Measurements from ENCODE around the gene SMC4.

Gene SMC4

GRCh38 chr3:160402221-160403027 lies 3.0 kb downstream of the SMC4 start:
- TF ChIP-seq, protein P1, sequence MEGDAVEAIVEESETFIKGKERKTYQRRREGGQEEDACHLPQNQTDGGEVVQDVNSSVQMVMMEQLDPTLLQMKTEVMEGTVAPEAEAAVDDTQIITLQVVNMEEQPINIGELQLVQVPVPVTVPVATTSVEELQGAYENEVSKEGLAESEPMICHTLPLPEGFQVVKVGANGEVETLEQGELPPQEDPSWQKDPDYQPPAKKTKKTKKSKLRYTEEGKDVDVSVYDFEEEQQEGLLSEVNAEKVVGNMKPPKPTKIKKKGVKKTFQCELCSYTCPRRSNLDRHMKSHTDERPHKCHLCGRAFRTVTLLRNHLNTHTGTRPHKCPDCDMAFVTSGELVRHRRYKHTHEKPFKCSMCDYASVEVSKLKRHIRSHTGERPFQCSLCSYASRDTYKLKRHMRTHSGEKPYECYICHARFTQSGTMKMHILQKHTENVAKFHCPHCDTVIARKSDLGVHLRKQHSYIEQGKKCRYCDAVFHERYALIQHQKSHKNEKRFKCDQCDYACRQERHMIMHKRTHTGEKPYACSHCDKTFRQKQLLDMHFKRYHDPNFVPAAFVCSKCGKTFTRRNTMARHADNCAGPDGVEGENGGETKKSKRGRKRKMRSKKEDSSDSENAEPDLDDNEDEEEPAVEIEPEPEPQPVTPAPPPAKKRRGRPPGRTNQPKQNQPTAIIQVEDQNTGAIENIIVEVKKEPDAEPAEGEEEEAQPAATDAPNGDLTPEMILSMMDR (IDR thresholded peaks at IDR 0.05; ENCODE audit: low read depth, low read length, missing control alignments) = no peak
- peak overlapping the region; percentile 70 for H3K4me3 ChIP-seq (ENCODE audit: low read depth, low read length)
- DNase-seq (ENCODE audit: low read depth) = no peak

DNA sequence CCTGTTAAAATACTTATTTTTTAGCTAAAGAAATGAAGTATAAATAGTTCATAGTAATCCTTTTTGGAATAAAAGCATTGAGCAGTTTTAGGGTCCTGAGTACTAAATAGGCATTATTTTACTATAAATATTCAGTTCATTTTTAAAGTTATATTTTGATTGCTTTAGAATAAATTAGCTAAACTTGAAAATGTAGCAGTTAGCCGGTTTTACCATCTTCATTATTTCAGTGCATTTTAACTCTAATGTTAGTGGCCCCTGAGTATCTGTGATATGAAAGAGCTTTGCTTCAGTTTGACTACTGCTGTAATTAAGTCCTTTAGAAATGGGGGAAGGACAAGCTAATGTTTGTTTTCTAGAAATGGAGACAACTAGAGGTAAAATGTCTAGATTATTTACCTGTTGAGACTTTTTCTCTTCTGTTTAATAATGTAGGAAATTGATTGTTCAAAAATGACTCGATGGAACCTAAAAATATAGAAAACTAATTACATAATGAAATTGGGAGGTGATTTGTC lies 3.6 kb downstream of the SMC4 start:
- TF ChIP-seq, protein P1 (IDR thresholded peaks at IDR 0.05; ENCODE audit: low read depth, low read length, missing control alignments) = no peak
- no peak for DNase-seq (ENCODE audit: low read depth)
- H3K4me3 ChIP-seq (ENCODE audit: low read depth, low read length) = peak overlapping the region; percentile 70

- H3K4me3 ChIP-seq (ENCODE audit: low read depth, low read length) = peak overlapping the region; percentile 17; the same call in 1 of the 2 replicates
- DNase-seq (ENCODE audit: low read depth) = no peak
Observed at GRCh38 chr3:160403796-160404470, 4.5 kb downstream of the SMC4 start.

DNA sequence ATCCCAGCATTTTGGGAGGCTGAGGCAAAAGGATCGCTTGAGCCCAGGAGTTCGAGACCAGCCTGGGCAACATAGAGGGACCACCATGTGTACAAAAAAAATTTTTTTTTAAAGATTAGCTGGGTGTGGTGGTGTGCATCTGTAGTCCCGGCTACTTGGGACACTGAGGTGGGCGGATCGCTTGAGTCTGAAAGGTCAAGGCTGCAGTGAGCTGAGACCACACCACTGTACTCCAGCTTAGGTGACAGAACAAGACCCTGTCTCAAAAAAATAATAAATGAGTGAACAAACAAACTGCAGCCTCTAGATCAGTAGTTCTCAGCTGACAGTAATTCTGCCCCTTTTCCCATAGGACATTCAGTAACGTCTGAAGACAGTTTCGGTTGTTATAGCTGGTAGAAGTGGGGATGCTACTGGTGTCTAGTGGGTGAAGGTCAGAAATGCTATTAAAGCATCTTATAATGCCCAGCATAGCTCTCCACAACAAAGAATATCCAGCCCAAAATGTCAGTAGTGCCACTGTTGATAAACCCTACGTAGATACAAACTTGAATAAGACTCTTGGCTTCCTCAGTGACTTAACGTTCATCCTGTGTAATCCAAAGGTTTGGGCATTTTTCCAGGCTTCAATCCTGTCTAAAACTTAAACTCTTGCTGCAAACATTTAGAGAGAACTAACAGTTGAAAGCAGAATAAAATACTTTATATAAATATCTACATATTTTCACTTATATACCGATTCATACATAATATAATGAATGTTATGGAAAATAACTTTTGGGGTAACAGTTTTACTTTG lies 10.6 kb downstream of the SMC4 start:
- no peak overlapping the region for H3K4me3 ChIP-seq (ENCODE audit: low read depth, low read length)
- no peak for DNase-seq (ENCODE audit: low read depth)
- TF ChIP-seq, protein P1 (IDR thresholded peaks at IDR 0.05; ENCODE audit: low read depth, low read length, missing control alignments) = no peak

More at GRCh38 chr3:160403796-160404470, 4.5 kb downstream of the SMC4 start:
- TF ChIP-seq, protein P1 (IDR thresholded peaks at IDR 0.05; ENCODE audit: low read depth, low read length, missing control alignments) = no peak

- DNase-seq (ENCODE audit: low read depth) = no peak
- no peak overlapping the region for H3K4me3 ChIP-seq (ENCODE audit: low read depth, low read length)
- TF ChIP-seq, protein P1 (IDR thresholded peaks at IDR 0.05; ENCODE audit: low read depth, low read length, missing control alignments) = no peak
Observed at GRCh38 chr3:160412477-160412876, 13.0 kb downstream of the SMC4 start.

DNA sequence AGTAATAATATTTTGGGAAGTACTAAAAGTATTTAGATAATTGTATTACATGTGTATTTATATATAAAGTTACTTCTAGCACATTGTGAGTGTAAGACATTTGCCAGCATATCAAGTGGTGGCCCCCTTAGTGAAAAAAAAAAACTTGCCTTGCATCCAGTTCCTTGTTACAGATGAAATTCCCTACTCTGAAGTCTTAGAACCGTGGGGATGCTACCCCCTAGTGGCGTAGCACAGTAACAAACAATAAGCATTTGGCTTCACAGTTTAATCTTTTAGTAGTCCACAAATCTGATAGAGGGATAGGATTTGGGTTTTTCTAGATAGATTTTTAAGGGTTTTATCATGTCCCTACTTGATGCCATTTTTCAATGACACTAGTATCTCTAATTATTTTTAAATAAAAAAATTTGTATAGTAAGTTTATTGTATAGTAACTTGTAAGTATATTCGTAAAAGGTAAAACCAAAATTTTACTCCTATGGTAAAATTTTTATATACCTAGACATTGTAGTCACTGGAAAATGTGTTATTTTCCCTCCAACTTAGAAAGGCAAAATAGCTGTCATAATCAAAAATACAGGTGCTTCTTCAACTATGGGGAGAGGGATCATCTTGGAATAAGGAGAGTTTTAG lies 14.3 kb downstream of the SMC4 start:
- TF ChIP-seq, protein P1 (IDR thresholded peaks at IDR 0.05; ENCODE audit: low read depth, low read length, missing control alignments) = peak; percentile 71
- peak; percentile 43 for DNase-seq (ENCODE audit: low read depth)
- H3K4me3 ChIP-seq (ENCODE audit: low read depth, low read length) = no peak overlapping the region
